Heart right ventricle (tissue), 16 donors: ENCODE results near the gene ZC3H10. TPM values are rescaled to one million over a fixed set of nuclear protein-coding genes. Genes with fewer than 3 reads are reported as not detected.
"Not testable (repeated sequence)": the region's sequence is repeated elsewhere in the genome, so short reads cannot be mapped to it uniquely, and the experiment has no call there.

Source experiments
- ATAC-seq, 8 donors: fragments of 200-7000 bp; cut with Tn5 transposase; one replicate each; pipeline ENCODE4 v1.9.1; 2020; ENCODE audit warnings: mild to moderate bottlenecking in 8 of 8, moderate library complexity in 8 of 8, moderate number of reproducible peaks in 1 of 8
- DNase-seq, 2 donors: peaks; one replicate each; pipeline ENCODE4 v3.0.0-alpha.2; 2020
- H3K27ac ChIP-seq, 10 donors: fragments of 200-600 bp; sonication (generic) in 2 of 10; one replicate each; pipeline versions ENCODE4 v1.5.0 to v1.8.0; 2020 to 2022; ENCODE audit warnings: mild to moderate bottlenecking in 3 of 10
- H3K27me3 ChIP-seq, 7 donors: fragments of 200-600 bp; one replicate each; pipeline ENCODE4 v1.8.0; 2021 to 2022; ENCODE audit warnings: mild to moderate bottlenecking in 2 of 7
- H3K36me3 ChIP-seq, 9 donors: fragments of 200-600 bp; sonication (generic) in 1 of 9; one replicate each; pipeline versions ENCODE4 v1.5.0 to v1.8.0; 2020 to 2022; ENCODE audit warnings: mild to moderate bottlenecking in 2 of 9
- H3K4me1 ChIP-seq, 9 donors: fragments of 200-600 bp; sonication (generic) in 1 of 9; one replicate each; pipeline versions ENCODE4 v1.5.0 to v1.8.0; 2020 to 2022; ENCODE audit warnings: mild to moderate bottlenecking in 4 of 9
- H3K4me3 ChIP-seq, 10 donors: fragments of 200-600 bp; sonication (generic) in 2 of 10; one replicate each; pipeline versions ENCODE4 v1.5.0 to v1.8.0; 2020 to 2022; ENCODE audit warnings: mild to moderate bottlenecking in 7 of 10, moderate library complexity in 2 of 10
- H3K9me3 ChIP-seq, 11 donors: fragments of 200-600 bp in 10 of 11; sonication (generic) in 2 of 11; one replicate each; pipeline versions ENCODE4 v1.5.0 to v1.8.0; 2013 to 2022; ENCODE audit warnings: mild to moderate bottlenecking in 2 of 11, control low read depth in 1 of 11, moderate library complexity in 1 of 11
- WGBS, 2 donors: extraction: QIAGEN DNeasy Blood & Tissue Kit; methylation state at CpG; one replicate each; pipeline ENCODE4 v1.1.7; 2013; ENCODE audit warnings: inconsistent platforms in 1 of 2; 5-methylcytosine and 5-hydroxymethylcytosine counted together
- intact Hi-C, 10 donors: fragments of 100-400 bp; cut with DNase I; formaldehyde crosslinking; loops; one replicate each; pipeline versions ENCODE4 v1.11.1 to v1.14.2; 2022
- long read RNA-seq, 3 donors: library from polyadenylated mRNA; unstranded; transcript quantifications; one replicate each; pipeline ENCODE4 v2.0.0, GENCODE V29; 2020 to 2021
- polyA plus RNA-seq, 2 donors: library from polyadenylated mRNA; stranded (reverse); fragments of 200-250 nt; gene quantifications; one replicate each; pipeline ENCODE4 v1.2.3, GENCODE V29; 2013
- total RNA-seq, 10 donors: library from RNA; stranded (reverse); fragmentation: NEBNext Ultra II Directional in 3 of 10; extraction: Animal tissue kit (Norgen Biotek cat#: 25700) in 3 of 10; gene quantifications; one replicate each; pipeline versions ENCODE4 v1.2.1 to v1.2.4, GENCODE V29; 2021 to 2023
- TF ChIP-seq, protein P1 (sequence below), 9 donors: fragments of 200-600 bp; sonication (generic) in 2 of 9; IDR thresholded peaks; one replicate each; pipeline versions ENCODE4 v1.5.0 to v1.8.0; 2021 to 2022; ENCODE audit warnings: antibody characterized with exemption in 9 of 9, mild to moderate bottlenecking in 5 of 9, moderate library complexity in 1 of 9
- donor health status: Arrhythmogenic right ventricular cardiomyopathy.
- donor health status: ischemic (EF 13 %, LVEDD 7.1; RV severe dilation, severe dysfunction).
- donor health status: healthy with polysubstance abuse.
- donor health status: DM: no; HTN: yes; CAD: no.
- donor health status: DM: no; HTN: no; CAD: no.
- donor health status: ischemic (EF 25% LVEDD 6.9; RV normal size, moderate dysfunction).
- donor health status: ischemic (EF 25% LVEDD 5.7; RV mildly dilated, moderate dysfunction).
- donor health status: healthy.
- donor health status: DM: yes; HTN: yes; CAD: no.
- donor health status: Ischemic cardiomyopathy.
- donor health status: ischemic (EF 35%, LVEDD 5.7; RV mildly dilated, moderate dysfunction).
- donor health status: nonischemic (EF 11% LVEDD 7.7; RV severe dilation, severe dysfunction).
- donor health status: DM: yes; HTN: yes; CAD: no.
- donor health status: PGD.
- donor health status: ischemic (EF 29% LVEDD 5.4; RV normal size, mild dysfunction).
- donor health status: nonischemic (EF 23%, LVEDD 6.1; RV moderate dilation, normal function).

ZC3H10 gene
- total RNA-seq: 1 to 10 TPM; 3.6 to 5.8 (median 4.9) TPM
- polyA plus RNA-seq: 1 to 10 TPM; 2.1 to 3.4 TPM
- long read RNA-seq, donor 1, full-length matches to known transcripts: 10 of 10 reads
- long read RNA-seq, donor 1, partial matches to known transcripts: 0 of 10 reads
- long read RNA-seq, donor 1, other reads (novel, unspliced or antisense): 0 of 10 reads
- long read RNA-seq, donor 2, full-length matches to known transcripts: 8 of 8 reads
- long read RNA-seq, donor 2, partial matches to known transcripts: 0 of 8 reads
- long read RNA-seq, donor 2, other reads (novel, unspliced or antisense): 0 of 8 reads
- long read RNA-seq, donor 3, full-length matches to known transcripts: 30 of 30 reads
- long read RNA-seq, donor 3, partial matches to known transcripts: 0 of 30 reads
- long read RNA-seq, donor 3, other reads (novel, unspliced or antisense): 0 of 30 reads

GRCh38 chr12:56117778-56118687 lies at the start of gene ZC3H10:
ZC3H10 (plus strand) TSS chr12:56118266; CDS start chr12:56120563, 2,297 bp downstream.
- Histone ChIP-seq H3K27ac (peak within 1 kb of the TSS; percentile 82 to 95 (median 91)), H3K27me3 (no peaks in the 10 kb centered on the region), H3K9me3 (no peaks in the 10 kb centered on the region), H3K4me3 (peak within 1 kb of the TSS; percentile 53 to 84 (median 74)), H3K36me3 (peaks cover 0 to 46% (median 18%) of the 10 kb centered on the region in 9 donors), H3K4me1 (peaks cover 0 to 56% (median 38%) of the 10 kb centered on the region in 9 donors)
- intact Hi-C loops: loop anchor here in 7 of 10 donors (1.0 to 10.0 kb wide), 14 partner anchors 41 to 383 kb away; partner anchors contain the start of genes SPRYD4 (in 5 of the 7), NABP2 (in 4 of the 7), MYL6 (in 2 of the 7) and SMARCC2 (in 2 of the 7)
- TF ChIP-seq, protein P1, sequence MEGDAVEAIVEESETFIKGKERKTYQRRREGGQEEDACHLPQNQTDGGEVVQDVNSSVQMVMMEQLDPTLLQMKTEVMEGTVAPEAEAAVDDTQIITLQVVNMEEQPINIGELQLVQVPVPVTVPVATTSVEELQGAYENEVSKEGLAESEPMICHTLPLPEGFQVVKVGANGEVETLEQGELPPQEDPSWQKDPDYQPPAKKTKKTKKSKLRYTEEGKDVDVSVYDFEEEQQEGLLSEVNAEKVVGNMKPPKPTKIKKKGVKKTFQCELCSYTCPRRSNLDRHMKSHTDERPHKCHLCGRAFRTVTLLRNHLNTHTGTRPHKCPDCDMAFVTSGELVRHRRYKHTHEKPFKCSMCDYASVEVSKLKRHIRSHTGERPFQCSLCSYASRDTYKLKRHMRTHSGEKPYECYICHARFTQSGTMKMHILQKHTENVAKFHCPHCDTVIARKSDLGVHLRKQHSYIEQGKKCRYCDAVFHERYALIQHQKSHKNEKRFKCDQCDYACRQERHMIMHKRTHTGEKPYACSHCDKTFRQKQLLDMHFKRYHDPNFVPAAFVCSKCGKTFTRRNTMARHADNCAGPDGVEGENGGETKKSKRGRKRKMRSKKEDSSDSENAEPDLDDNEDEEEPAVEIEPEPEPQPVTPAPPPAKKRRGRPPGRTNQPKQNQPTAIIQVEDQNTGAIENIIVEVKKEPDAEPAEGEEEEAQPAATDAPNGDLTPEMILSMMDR (IDR thresholded peaks at IDR 0.05): peak in 8 of 9 donors; percentile 43 to 78 (median 52)
- ATAC-seq (peak; percentile 81 to 91 (median 88)), DNase-seq (peak; percentile 93 to 97)
- WGBS, 2 donors: 1% methylated on average over 56 to 61 of the region's 61 CpGs

DNA sequence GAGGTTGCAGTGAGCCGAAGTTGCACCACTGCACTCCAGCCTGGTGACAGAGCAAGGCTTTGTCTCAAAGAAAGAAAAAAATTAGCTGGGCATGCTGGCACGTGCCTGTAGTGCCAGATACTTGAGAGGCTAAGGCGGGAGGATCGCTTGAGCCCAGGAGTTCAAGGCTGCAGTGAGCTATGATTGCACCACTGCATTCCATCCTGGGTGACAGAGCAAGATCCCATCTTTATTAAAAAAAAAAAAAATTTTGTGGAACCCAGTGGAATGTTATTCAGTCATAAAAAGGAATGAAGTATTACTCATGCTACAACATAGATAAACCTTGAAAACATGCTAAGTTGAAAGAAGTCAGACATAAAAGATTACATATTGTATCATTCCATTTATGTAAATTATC lies 46.4 kb upstream of the ZC3H10 start:
- ATAC-seq (no peak), DNase-seq (no peak)
- WGBS, 2 donors: 79 to 81% methylated on average over 4 of the region's 4 CpGs
- Histone ChIP-seq H3K27me3 (no peaks in the 10 kb centered on the region), H3K4me1 (no peaks in the 10 kb centered on the region), H3K36me3 (no peaks in the 10 kb centered on the region), H3K27ac (no peak overlapping the region), H3K9me3 (no peaks in the 10 kb centered on the region), H3K4me3 (no peak overlapping the region)
- intact Hi-C loops: no loop called here
- TF ChIP-seq, protein P1 (IDR thresholded peaks at IDR 0.05): no peak

GRCh38 chr12:56074396-56074795 lies 43.7 kb upstream of the ZC3H10 start:
- 80 to 82% methylated on average over 5 of the region's 5 CpGs for WGBS, 2 donors

GRCh38 chr12:56077966-56078365 lies 40.1 kb upstream of the ZC3H10 start:
- 90% methylated on average over 9 of the region's 9 CpGs for whole genome bisulfite sequencing, 2 donors
- intact Hi-C loops: loop anchor here in 1 of 10 donors (5.0 kb wide), 1 partner anchor 39 kb away; the partner anchor contains the start of genes RPL41 and ZC3H10
- not testable (repeated sequence) for H3K4me3 ChIP-seq, H3K27ac ChIP-seq, ATAC-seq, DNase-seq, H3K9me3 ChIP-seq, H3K36me3 ChIP-seq
- peaks cover 0 to 23% (median 18%) of the 10 kb centered on the region in 9 donors for H3K4me1 ChIP-seq
- H3K27me3 ChIP-seq: peaks cover 0 to 32% (median 9%) of the 10 kb centered on the region in 7 donors

More at GRCh38 chr12:56074396-56074795, 43.7 kb upstream of the ZC3H10 start:
- H3K4me1 ChIP-seq: peaks cover 0 to 9% (median 5%) of the 10 kb centered on the region in 9 donors
- H3K36me3 ChIP-seq: no peaks in the 10 kb centered on the region
- intact Hi-C loops: no loop called here
- no peak for ATAC-seq
- H3K27ac ChIP-seq: no peak overlapping the region
- peaks cover 0 to 1% (median 0%) of the 10 kb centered on the region in 7 donors for H3K27me3 ChIP-seq
- no peak for DNase-seq
- H3K4me3 ChIP-seq: no peak overlapping the region
- no peaks in the 10 kb centered on the region for H3K9me3 ChIP-seq
- TF ChIP-seq, protein P1 (IDR thresholded peaks at IDR 0.05): no peak
